OCI-LY7 (cell line): ENCODE data around the gene ATP9B. TPM values are rescaled to one million over a fixed set of nuclear protein-coding genes. Genes with fewer than 3 reads are reported as not detected.

Experiments used
- BruUV-seq: library from RNA; stranded (reverse); fragments of 400-500 nt; replicated peaks from 2 replicates; lab custom pipeline; 2021; lab: Mats Ljungman, UMichigan
- CTCF ChIA-PET: fragments of 300-600 bp; sonication (Branson Sonifier 250); formaldehyde crosslinking; loops from one replicate; lab custom pipeline; 2022; ENCODE audit warnings: antibody characterized with exemption; ENCODE audit not compliant: unreplicated experiment; lab: Charles Lee
- POLR2A ChIA-PET: fragments of 300-600 bp; sonication (Branson Sonifier 250); formaldehyde crosslinking; loops from one replicate; lab custom pipeline; 2022; ENCODE audit warnings: antibody characterized with exemption; lab: Charles Lee
- DNase-seq: peaks from one replicate; pipeline ENCODE4 v3.0.0-alpha.2; 2015; ENCODE audit warnings: low spot score
- H2AFZ ChIP-seq: fragments of 200-600 bp; sonication (generic), shearing (Covaris generic); 2 replicates; pipeline ENCODE4 v1.6.1; 2014; ENCODE audit warnings: mild to moderate bottlenecking, antibody characterized with exemption, low read length, moderate library complexity
- H3K27ac ChIP-seq: fragments of 200-600 bp; sonication (generic); 2 replicates; pipeline ENCODE4 v1.5.1; 2014; ENCODE audit warnings: mixed run types, low read depth, mild to moderate bottlenecking, moderate library complexity, low read length, inconsistent platforms; ENCODE audit not compliant: poor library complexity, severe bottlenecking
- H3K36me3 ChIP-seq: fragments of 200-600 bp; sonication (generic); 2 replicates; pipeline ENCODE4 v1.6.1; 2014; ENCODE audit warnings: mild to moderate bottlenecking, antibody characterized with exemption, low read length, moderate library complexity, mixed read lengths; ENCODE audit not compliant: insufficient read depth
- H3K4me1 ChIP-seq: fragments of 200-600 bp; sonication (generic); 2 replicates; pipeline ENCODE4 v1.5.1; 2014; ENCODE audit warnings: mild to moderate bottlenecking, low read length; ENCODE audit not compliant: insufficient read depth, poor library complexity, severe bottlenecking
- H3K4me2 ChIP-seq: fragments of 200-600 bp; sonication (generic); 2 replicates; pipeline ENCODE4 v1.6.1; 2014; ENCODE audit warnings: mild to moderate bottlenecking, low read length
- H3K4me3 ChIP-seq: fragments of 200-600 bp; sonication (generic); 2 replicates; pipeline ENCODE4 v1.5.1; 2014; ENCODE audit warnings: mild to moderate bottlenecking, low read depth, low read length; ENCODE audit not compliant: poor library complexity, severe bottlenecking
- H3K79me2 ChIP-seq: fragments of 200-600 bp; sonication (generic); 2 replicates; pipeline ENCODE4 v1.6.1; 2016; ENCODE audit warnings: low read depth, mild to moderate bottlenecking, low read length, moderate library complexity, mixed read lengths; ENCODE audit not compliant: insufficient read depth
- H3K9me2 ChIP-seq: fragments of 200-600 bp; sonication (generic); 2 replicates; pipeline ENCODE4 v1.6.1; 2016; ENCODE audit warnings: mild to moderate bottlenecking, low read length, mixed read lengths; ENCODE audit not compliant: insufficient read depth
- H3K9me3 ChIP-seq: fragments of 200-600 bp; sonication (generic); 2 replicates; pipeline ENCODE4 v1.6.1; 2014; ENCODE audit warnings: mild to moderate bottlenecking, mixed run types, low read length, mixed read lengths
- H4K20me1 ChIP-seq: fragments of 200-600 bp; sonication (generic); 2 replicates; pipeline ENCODE4 v1.6.1; 2014; ENCODE audit warnings: mild to moderate bottlenecking, antibody characterized with exemption, low read length, moderate library complexity, mixed read lengths; ENCODE audit not compliant: insufficient read depth
- EZH2phosphoT487 ChIP-seq: fragments of 200-600 bp; sonication (generic); IDR thresholded peaks from 2 replicates; pipeline ENCODE4 v1.6.1; 2018; ENCODE audit warnings: low read depth, borderline replicate concordance, mild to moderate bottlenecking, mixed run types, antibody characterized with exemption, low read length, moderate library complexity, mixed read lengths
- intact Hi-C: fragments of 100-400 bp; cut with micrococcal nuclease; formaldehyde crosslinking; loops from one replicate; pipeline ENCODE4 v1.10.0; 2022; ENCODE audit not compliant: unreplicated experiment
- total RNA-seq, 2 experiments: library from RNA; depleted of rRNA in 1 of 2; stranded (reverse); fragments of >200 nt in 1 of 2; shearing (Covaris generic) in 1 of 2; gene quantifications; 2 replicates each; pipeline ENCODE4 v1.2.3, GENCODE V29; 2014 to 2022
- TF ChIP-seq, protein P1 (sequence below): fragments of 200-600 bp; sonication (generic); conservative IDR thresholded peaks from 2 replicates; pipeline ENCODE4 v1.5.1; 2014; ENCODE audit warnings: mild to moderate bottlenecking, antibody characterized with exemption, low read length, moderate library complexity, mixed read lengths

Gene ATP9B
- total RNA-seq, 2 experiments from 2014 or later, result 27.1 to 36.4 TPM

DNA sequence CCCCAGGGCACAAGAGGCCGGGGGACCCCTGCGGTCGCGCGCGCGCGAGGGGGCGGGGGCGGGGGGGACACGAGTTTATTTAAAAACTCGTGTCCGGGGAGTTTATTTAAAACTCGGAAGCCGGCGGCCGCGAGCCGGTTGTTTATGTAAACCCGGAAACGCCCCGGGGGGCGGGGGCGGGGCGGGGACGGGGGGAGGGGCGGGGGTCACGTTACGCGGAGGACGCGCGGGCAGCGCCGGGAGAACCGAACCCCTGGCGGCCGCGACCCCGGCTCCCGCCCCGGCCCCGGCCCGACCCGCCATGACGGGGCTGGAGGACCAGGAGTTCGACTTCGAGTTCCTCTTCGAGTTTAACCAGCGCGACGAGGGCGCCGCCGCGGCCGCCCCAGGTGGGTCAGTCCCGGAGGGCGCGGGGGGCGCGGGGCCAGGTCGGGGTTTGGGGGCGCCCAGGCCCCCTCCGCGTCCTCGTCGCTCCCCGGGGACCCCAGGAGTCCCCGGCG lies 330.9 kb downstream of the ATP9B start:
- peaks cover 11% of the 10 kb centered on the region for H3K36me3 ChIP-seq
- H3K9me2 ChIP-seq, result no peaks in the 10 kb centered on the region
- intact Hi-C loops, result no loop called here
- H4K20me1 ChIP-seq, result 0 out of 2 replicates have a peak, but pooled peaks cover 4% of the 10 kb centered on the region
- CTCF ChIA-PET, result no interaction called here
- H3K4me2 ChIP-seq, result peak overlapping the region; percentile 100
- peak; percentile 70 for DNase-seq
- H3K27ac ChIP-seq, result peak overlapping the region; percentile 87
- H3K4me1 ChIP-seq, result peaks cover 48% of the 10 kb centered on the region
- H3K4me3 ChIP-seq, result peak overlapping the region; percentile 86
- no peak overlapping the region for H2AFZ ChIP-seq
- POLR2A ChIA-PET, result no interaction called here
- TF ChIP-seq, protein P1, sequence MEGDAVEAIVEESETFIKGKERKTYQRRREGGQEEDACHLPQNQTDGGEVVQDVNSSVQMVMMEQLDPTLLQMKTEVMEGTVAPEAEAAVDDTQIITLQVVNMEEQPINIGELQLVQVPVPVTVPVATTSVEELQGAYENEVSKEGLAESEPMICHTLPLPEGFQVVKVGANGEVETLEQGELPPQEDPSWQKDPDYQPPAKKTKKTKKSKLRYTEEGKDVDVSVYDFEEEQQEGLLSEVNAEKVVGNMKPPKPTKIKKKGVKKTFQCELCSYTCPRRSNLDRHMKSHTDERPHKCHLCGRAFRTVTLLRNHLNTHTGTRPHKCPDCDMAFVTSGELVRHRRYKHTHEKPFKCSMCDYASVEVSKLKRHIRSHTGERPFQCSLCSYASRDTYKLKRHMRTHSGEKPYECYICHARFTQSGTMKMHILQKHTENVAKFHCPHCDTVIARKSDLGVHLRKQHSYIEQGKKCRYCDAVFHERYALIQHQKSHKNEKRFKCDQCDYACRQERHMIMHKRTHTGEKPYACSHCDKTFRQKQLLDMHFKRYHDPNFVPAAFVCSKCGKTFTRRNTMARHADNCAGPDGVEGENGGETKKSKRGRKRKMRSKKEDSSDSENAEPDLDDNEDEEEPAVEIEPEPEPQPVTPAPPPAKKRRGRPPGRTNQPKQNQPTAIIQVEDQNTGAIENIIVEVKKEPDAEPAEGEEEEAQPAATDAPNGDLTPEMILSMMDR, result no peak
- no peak for TF ChIP-seq EZH2phosphoT487
- H3K79me2 ChIP-seq, result peaks cover 63% of the 10 kb centered on the region
- no TSS peak for BruUV-seq
- no peaks in the 10 kb centered on the region for H3K9me3 ChIP-seq

DNA sequence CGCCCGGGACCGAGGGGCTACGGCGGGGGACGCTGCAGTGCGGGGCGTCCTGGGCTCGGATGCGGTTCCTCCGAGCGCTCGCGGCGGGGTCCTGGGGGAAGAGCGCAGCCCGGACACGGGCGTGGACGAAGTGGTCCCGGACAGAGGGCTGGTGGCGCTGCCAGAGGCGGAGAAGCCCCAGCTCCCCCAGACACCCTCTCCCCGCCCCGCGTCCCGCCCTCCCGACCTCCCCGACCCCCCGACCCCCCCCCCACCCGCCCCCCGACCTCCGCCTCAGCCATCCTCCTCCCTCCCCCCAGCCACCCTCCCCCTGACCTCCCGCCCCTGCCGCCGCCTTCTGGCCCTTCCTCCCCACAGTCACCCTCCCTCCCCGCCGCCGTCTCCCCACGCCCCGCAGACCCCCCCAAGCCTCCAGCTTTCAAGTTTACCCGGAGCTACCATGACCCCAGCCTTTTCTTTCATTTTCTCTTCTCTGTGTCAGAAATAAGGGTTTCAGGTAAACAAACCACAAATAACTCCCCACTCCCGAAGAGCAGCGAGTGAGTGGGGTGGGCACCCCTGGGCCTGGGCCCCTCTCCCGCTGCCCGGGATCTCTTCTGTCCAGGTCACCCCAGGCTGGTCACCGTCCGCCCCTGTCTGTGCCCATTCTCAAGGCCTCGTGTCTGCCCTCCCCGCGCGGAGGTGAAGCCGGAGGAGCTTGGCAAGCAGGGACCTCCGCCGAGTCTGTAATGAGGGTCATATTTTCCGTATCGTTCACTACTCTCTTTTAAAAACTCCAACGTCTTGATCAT lies 331.6 kb downstream of the ATP9B start:
- no peaks in the 10 kb centered on the region for H3K9me3 ChIP-seq
- TF ChIP-seq, protein P1, result no peak
- no peak for TF ChIP-seq EZH2phosphoT487
- peak; percentile 38 for DNase-seq
- H4K20me1 ChIP-seq, result 0 out of 2 replicates have a peak, but pooled peaks cover 4% of the 10 kb centered on the region
- intact Hi-C loops, result no loop called here
- H3K27ac ChIP-seq, result peak overlapping the region; percentile 87
- H3K4me3 ChIP-seq, result peak overlapping the region; percentile 86
- CTCF ChIA-PET, result no interaction called here
- H3K4me1 ChIP-seq, result peaks cover 53% of the 10 kb centered on the region
- no peaks in the 10 kb centered on the region for H3K9me2 ChIP-seq
- H3K36me3 ChIP-seq, result peaks cover 11% of the 10 kb centered on the region
- H3K79me2 ChIP-seq, result peaks cover 70% of the 10 kb centered on the region
- POLR2A ChIA-PET, result no interaction called here
- BruUV-seq, result no TSS peak
- peak overlapping the region; percentile 98 for H3K4me2 ChIP-seq
- no peak overlapping the region for H2AFZ ChIP-seq
